GM12875 (cell line): ENCODE measurements around the gene RUNDC1.

Experiments
- H3K4me3 ChIP-seq: one replicate; pipeline ENCODE4 v1.5.1; 2011; ENCODE audit warnings: low read depth, low read length, control low read depth
- TF ChIP-seq, protein P1 (sequence below): IDR thresholded peaks from 2 replicates; pipeline ENCODE4 v1.5.1; 2011; ENCODE audit warnings: low read depth, mild to moderate bottlenecking, control low read depth, inconsistent platforms, low read length, moderate library complexity, borderline replicate concordance; ENCODE audit not compliant: insufficient read depth

RUNDC1 gene

GRCh38 chr17:42980766-42981397 is 517 bp downstream of the RUNDC1 start:
- peak overlapping the region; percentile 82 for H3K4me3 ChIP-seq
- TF ChIP-seq, protein P1, sequence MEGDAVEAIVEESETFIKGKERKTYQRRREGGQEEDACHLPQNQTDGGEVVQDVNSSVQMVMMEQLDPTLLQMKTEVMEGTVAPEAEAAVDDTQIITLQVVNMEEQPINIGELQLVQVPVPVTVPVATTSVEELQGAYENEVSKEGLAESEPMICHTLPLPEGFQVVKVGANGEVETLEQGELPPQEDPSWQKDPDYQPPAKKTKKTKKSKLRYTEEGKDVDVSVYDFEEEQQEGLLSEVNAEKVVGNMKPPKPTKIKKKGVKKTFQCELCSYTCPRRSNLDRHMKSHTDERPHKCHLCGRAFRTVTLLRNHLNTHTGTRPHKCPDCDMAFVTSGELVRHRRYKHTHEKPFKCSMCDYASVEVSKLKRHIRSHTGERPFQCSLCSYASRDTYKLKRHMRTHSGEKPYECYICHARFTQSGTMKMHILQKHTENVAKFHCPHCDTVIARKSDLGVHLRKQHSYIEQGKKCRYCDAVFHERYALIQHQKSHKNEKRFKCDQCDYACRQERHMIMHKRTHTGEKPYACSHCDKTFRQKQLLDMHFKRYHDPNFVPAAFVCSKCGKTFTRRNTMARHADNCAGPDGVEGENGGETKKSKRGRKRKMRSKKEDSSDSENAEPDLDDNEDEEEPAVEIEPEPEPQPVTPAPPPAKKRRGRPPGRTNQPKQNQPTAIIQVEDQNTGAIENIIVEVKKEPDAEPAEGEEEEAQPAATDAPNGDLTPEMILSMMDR = peak; percentile 28; the same call in 1 of the 2 replicates

DNA sequence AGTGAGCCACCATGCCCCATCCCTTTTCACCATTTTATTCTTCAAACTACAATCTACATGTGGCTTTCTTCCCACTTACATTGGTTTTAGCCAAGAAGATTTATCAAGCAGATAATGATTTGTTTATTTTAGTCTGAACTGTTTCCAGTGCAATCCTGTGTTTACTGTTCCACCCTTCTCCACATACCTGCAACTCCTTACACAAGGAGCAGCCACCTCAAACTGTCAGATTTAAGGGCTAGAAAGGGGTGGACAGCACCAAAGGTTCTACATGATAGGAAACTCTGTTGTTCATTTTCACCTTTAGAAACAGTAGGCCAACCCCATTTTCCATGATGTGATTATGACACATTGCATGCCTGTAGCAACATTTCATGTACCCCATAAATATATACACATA is 1.9 kb downstream of the RUNDC1 start:
- H3K4me3 ChIP-seq = no peak overlapping the region
- TF ChIP-seq, protein P1 = no peak

GRCh38 chr17:42985225-42985624 is 4.9 kb downstream of the RUNDC1 start:
- no peak overlapping the region for H3K4me3 ChIP-seq
- TF ChIP-seq, protein P1 = no peak

DNA sequence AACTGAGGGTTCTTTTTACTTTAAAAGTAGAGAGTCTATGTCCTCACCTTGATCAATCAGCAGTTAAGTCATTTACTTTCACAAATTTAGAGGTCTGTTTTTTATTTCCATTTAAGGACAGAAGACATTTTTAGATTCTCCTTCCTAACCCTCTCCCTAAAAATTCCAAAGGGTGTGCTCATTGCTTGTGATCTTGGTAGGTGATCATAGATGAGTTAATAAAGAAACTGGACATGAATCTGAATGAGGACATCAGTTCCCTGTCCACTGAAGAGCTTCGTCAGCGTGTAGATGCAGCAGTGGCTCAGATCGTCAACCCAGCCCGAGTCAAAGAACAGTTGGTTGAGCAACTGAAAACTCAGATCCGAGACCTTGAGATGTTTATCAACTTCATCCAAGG is 8.8 kb downstream of the RUNDC1 start:
- no peak overlapping the region for H3K4me3 ChIP-seq
- TF ChIP-seq, protein P1 = no peak

DNA sequence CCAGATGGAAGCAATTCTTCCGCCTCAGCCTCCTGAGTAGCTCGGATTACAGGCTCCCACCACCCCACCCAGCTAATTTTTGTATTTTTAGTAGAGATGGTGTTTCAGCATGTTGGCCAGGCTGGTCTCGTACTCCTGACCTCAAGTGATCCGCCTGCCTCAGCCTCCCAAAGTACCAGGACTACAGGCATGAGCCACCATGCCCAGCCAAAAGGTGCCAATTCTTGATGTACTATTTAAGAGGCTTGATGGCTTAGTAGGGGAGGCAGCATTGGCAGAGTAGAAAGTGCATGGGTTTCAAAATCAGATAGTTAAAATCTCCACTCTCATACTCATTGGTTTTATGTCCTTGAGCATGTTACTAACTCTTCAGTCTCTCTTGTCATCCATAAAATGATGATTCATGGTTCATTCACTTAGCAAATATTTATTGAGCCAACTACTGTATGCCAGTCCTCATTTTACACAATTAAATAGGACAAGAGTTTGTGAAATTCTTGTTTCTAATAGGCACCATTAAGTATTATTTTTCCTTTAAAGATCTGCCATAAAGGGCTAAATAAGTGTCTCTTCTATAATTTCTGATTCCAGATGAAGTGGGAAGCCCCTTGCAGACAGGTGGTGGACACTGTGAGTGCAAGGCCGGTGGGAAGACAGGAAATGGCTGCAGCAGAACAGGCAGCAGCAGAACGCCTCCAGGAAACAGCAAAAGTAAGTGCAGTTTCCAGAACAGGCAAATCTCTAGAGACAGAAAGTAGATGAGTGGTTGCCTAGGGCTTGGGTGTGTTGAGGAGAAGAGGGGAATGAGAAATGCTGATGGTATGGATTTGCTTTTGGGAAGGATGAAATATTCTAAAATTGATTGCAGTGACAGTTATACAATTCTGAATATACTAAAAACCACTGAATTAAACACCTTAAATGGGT is 9.6 kb downstream of the RUNDC1 start:
- no peak overlapping the region for H3K4me3 ChIP-seq
- TF ChIP-seq, protein P1 = no peak

- TF ChIP-seq, protein P1 = no peak
- H3K4me3 ChIP-seq = no peak overlapping the region
Observed at GRCh38 chr17:42991471-42991870, 11.1 kb downstream of the RUNDC1 start.
